G401 (cell line): ENCODE results near the gene CREB3L1. TPM values are rescaled to one million over a fixed set of nuclear protein-coding genes. Genes with fewer than 3 reads are reported as not detected.

ENCODE experiments used
- DNase-seq: peaks from one replicate; pipeline ENCODE4 v3.0.0-alpha.2; 2015; ENCODE audit warnings: low spot score
- in situ Hi-C: cut with HindIII; loops from 2 replicates; pipeline ENCODE4 v1.10.0; 2016; ENCODE audit warnings: low sequenced_read_pairs, mixed read lengths
- total RNA-seq: library from RNA; depleted of rRNA; stranded (reverse); fragments of >200 nt; shearing (Covaris generic); gene quantifications from 2 replicates; pipeline ENCODE4 v1.2.3, GENCODE V29; 2014; rRNA removed

Gene CREB3L1
- 2.4 and 7.2 TPM in 2 replicates for total RNA-seq

- in situ Hi-C loops = no loop called here
- DNase-seq = no peak
These were observed at the start of gene CREB3L1 for GRCh38 chr11:46277622-46278386. Gene CREB3L1, plus strand, starts transcription at chr11:46277662. Its CDS starts 450 bp downstream, at chr11:46278112.

- DNase-seq = no peak
- in situ Hi-C loops = no loop called here
These were observed 48.2 kb upstream of the CREB3L1 start for GRCh38 chr11:46229230-46229629.

- in situ Hi-C loops = no loop called here
- no peak for DNase-seq
These were observed 43.2 kb upstream of the CREB3L1 start for GRCh38 chr11:46234311-46234710.

- in situ Hi-C loops = no loop called here
- no peak for DNase-seq
These were observed 41.4 kb upstream of the CREB3L1 start for GRCh38 chr11:46235777-46236688.

- no peak for DNase-seq
- in situ Hi-C loops = no loop called here
These were observed 40.6 kb upstream of the CREB3L1 start for GRCh38 chr11:46236918-46237247.

GRCh38 chr11:46237248-46238077 lies 40.0 kb upstream of the CREB3L1 start:
- DNase-seq = no peak
- in situ Hi-C loops = no loop called here

GRCh38 chr11:46238078-46238966 lies 39.1 kb upstream of the CREB3L1 start:
- DNase-seq = no peak
- in situ Hi-C loops = no loop called here

GRCh38 chr11:46238967-46239800 lies 38.3 kb upstream of the CREB3L1 start:
- peak; percentile 76 for DNase-seq
- in situ Hi-C loops = no loop called here

- in situ Hi-C loops = no loop called here
- no peak for DNase-seq
These were observed 37.7 kb upstream of the CREB3L1 start for GRCh38 chr11:46239801-46240061.

- no peak for DNase-seq
- in situ Hi-C loops = no loop called here
These were observed 37.1 kb upstream of the CREB3L1 start for GRCh38 chr11:46240371-46240770.

- in situ Hi-C loops = no loop called here
- DNase-seq = no peak
These were observed 36.6 kb upstream of the CREB3L1 start for GRCh38 chr11:46240861-46241260.

- in situ Hi-C loops = no loop called here
- no peak for DNase-seq
These were observed 35.2 kb upstream of the CREB3L1 start for GRCh38 chr11:46242041-46242951.

- in situ Hi-C loops = no loop called here
- peak; percentile 58 for DNase-seq
These were observed 34.3 kb upstream of the CREB3L1 start for GRCh38 chr11:46242952-46243795.

GRCh38 chr11:46243796-46244109 lies 33.7 kb upstream of the CREB3L1 start:
- DNase-seq = no peak
- in situ Hi-C loops = no loop called here

- in situ Hi-C loops = loop anchor here (5.0 kb wide), 1 partner anchor 86 kb away; no protein-coding TSS in a partner anchor
- DNase-seq = no peak
These were observed 30.9 kb upstream of the CREB3L1 start for GRCh38 chr11:46246521-46246920.

- no peak for DNase-seq
- in situ Hi-C loops = loop anchor here (5.0 kb wide), 1 partner anchor 85 kb away; no protein-coding TSS in a partner anchor
These were observed 30.4 kb upstream of the CREB3L1 start for GRCh38 chr11:46247090-46247489.
